ENCODE results near the gene ESAM. TPM values are rescaled to one million over a fixed set of nuclear protein-coding genes. Genes with fewer than 3 reads are reported as not detected.
A peak's percentile ranks its signal among the peaks of the same experiment; 100 is the strongest.

The ESAM gene
- total RNA-seq, 1 donor from 2014 or later: 0.26 TPM

GRCh38 chr11:124740277-124740882 is 21.7 kb downstream of the ESAM start:
- Histone ChIP-seq H2AFZ (replicated peaks) (peak overlapping the region; percentile 78), H3F3A (ENCODE audit: low read depth) (peaks cover 19% of the 10 kb centered on the region), H3K9me3 (ENCODE audit: low read depth) (no peaks in the 10 kb centered on the region), H3K79me2 (ENCODE audit: low read depth) (no peaks in the 10 kb centered on the region), H4K20me1 (ENCODE audit: low read depth) (peaks cover 36% of the 10 kb centered on the region), H3K27me3 (peaks cover 96% of the 10 kb centered on the region), H3K4me1 (peaks cover 27% of the 10 kb centered on the region), H3K9ac (no peak overlapping the region), H3K27ac (no peak overlapping the region), H3K4me2 (peak overlapping the region; percentile 91), H3K4me3 (peak overlapping the region; percentile 69), H3K36me3 (no peaks in the 10 kb centered on the region)
- no peak overlapping the region for H3K27ac Mint-ChIP-seq
- H3K4me1 Mint-ChIP-seq: peaks cover 42% of the 10 kb centered on the region
- no peak for TF ChIP-seq EZH2 (IDR thresholded peaks at IDR 0.05)
- TF ChIP-seq, protein P1, sequence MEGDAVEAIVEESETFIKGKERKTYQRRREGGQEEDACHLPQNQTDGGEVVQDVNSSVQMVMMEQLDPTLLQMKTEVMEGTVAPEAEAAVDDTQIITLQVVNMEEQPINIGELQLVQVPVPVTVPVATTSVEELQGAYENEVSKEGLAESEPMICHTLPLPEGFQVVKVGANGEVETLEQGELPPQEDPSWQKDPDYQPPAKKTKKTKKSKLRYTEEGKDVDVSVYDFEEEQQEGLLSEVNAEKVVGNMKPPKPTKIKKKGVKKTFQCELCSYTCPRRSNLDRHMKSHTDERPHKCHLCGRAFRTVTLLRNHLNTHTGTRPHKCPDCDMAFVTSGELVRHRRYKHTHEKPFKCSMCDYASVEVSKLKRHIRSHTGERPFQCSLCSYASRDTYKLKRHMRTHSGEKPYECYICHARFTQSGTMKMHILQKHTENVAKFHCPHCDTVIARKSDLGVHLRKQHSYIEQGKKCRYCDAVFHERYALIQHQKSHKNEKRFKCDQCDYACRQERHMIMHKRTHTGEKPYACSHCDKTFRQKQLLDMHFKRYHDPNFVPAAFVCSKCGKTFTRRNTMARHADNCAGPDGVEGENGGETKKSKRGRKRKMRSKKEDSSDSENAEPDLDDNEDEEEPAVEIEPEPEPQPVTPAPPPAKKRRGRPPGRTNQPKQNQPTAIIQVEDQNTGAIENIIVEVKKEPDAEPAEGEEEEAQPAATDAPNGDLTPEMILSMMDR (IDR thresholded peaks at IDR 0.05): peak; percentile 44
- H3K4me3 Mint-ChIP-seq: peak overlapping the region; percentile 89
- peaks cover 30% of the 10 kb centered on the region for H3K27me3 Mint-ChIP-seq (ENCODE audit: insufficient read depth, low read depth)
- peaks cover 15% of the 10 kb centered on the region for H3K36me3 Mint-ChIP-seq
- H3K9me3 Mint-ChIP-seq: peaks cover 11% of the 10 kb centered on the region
- peak; percentile 53 for DNase-seq (ENCODE audit: low spot score)

DNA sequence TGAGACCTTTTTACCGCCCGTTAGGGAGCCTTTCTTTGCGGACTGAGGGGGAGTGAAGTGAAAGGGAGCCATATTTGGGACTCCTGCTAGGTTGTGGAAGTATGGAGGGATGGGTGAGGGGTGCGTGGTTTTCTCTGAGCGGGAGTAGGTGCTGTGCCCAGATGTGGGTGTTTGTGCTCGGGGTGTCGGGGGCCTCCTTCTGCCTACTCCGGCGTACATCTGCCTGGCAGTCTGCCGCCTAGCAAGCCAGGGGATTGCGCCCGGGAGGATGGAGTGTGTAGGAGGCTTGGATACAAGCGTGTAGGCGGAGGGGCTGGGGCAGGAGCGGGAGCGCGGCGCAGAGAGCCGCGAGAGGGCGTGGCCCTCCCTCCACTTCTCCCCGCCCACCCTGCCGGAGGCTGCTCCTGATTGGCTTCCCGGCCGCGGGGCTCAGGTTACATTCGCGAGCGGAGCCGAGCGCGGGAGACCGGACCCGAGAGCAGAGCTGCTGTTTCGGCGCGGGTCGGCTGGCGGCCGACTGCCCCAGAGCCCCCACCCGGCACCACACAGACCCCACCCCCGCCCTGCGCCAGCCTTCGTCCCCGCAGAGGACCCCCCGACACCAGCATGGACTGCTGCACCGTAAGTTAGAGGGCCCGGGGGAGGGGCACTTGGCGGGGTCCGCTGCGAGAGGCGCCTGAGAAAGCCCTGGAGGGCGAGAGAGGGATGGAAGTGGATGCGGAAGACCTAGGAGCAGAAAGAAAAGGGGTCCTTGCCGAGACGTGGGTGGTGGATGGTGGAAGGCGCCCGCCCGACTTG is 22.4 kb downstream of the ESAM start, which contains the start of gene NRGN:
NRGN (plus strand) TSS at position 464 of the 798 bp plus-strand sequence; CDS start at position 607, 143 bp downstream.
- TF ChIP-seq, protein P1 (IDR thresholded peaks at IDR 0.05): no peak
- peak; percentile 28 for TF ChIP-seq EZH2 (IDR thresholded peaks at IDR 0.05)
- Histone ChIP-seq H3K4me2 (peak within 1 kb of the TSS; percentile 91), H3F3A (ENCODE audit: low read depth) (peaks cover 19% of the 10 kb centered on the region), H3K9me3 (ENCODE audit: low read depth) (no peaks in the 10 kb centered on the region), H3K4me1 (peaks cover 24% of the 10 kb centered on the region), H3K36me3 (no peaks in the 10 kb centered on the region), H3K9ac (no peak within 1 kb of the TSS), H3K79me2 (ENCODE audit: low read depth) (no peaks in the 10 kb centered on the region), H3K27ac (no peak within 1 kb of the TSS), H3K27me3 (peaks cover 96% of the 10 kb centered on the region), H2AFZ (replicated peaks) (peak within 1 kb of the TSS; percentile 82), H4K20me1 (ENCODE audit: low read depth) (peaks cover 30% of the 10 kb centered on the region), H3K4me3 (peak within 1 kb of the TSS; percentile 69)
- peak; percentile 98 for DNase-seq (ENCODE audit: low spot score)
- peaks cover 8% of the 10 kb centered on the region for H3K9me3 Mint-ChIP-seq
- H3K27ac Mint-ChIP-seq: peak within 1 kb of the TSS; percentile 29
- H3K4me1 Mint-ChIP-seq: peaks cover 40% of the 10 kb centered on the region
- H3K27me3 Mint-ChIP-seq (ENCODE audit: insufficient read depth, low read depth): peaks cover 23% of the 10 kb centered on the region
- peaks cover 10% of the 10 kb centered on the region for H3K36me3 Mint-ChIP-seq
- H3K4me3 Mint-ChIP-seq: peak within 1 kb of the TSS; percentile 89

DNA sequence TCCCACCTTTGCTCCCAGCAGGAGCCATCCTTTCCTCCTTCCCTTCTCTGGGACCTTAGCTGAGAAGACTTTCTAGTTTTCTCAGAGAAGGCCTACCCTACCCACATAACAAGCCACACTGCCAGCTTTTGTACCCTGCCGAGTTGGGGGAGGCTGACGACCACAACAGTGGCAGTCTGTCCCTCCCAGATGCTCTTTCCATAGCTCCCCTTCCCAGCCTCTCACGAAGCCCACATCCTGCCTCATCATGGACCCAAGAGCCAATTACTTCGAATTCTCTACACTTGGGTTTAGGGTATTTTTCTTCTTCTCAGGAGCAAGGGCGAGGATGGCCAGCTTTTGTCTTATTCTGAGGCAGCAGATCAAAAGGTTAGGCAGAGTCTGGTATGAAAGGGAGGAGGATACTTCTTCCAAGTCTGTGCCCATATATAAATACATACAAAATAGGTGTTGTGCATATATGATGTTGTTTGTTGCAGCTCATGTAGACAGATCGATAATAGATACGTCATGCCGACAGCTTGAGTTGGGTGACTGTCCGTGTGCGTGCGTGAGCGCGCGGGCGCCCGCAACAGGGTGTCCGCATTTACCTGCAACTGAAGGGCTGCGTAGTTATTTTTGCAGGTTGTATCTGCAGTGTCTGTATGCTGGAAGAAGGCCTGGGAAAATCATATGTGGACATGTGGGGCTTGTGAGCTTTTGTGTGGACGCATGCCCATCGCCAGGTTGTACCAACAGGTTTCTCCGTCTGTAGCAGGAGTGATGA is 23.2 kb downstream of the ESAM start:
- no peaks in the 10 kb centered on the region for H3K9me3 ChIP-seq (ENCODE audit: low read depth)
- peak overlapping the region; percentile 89 for H3K4me3 Mint-ChIP-seq
- peaks cover 95% of the 10 kb centered on the region for H3K27me3 ChIP-seq
- H3K4me1 ChIP-seq: peaks cover 24% of the 10 kb centered on the region
- H3K9me3 Mint-ChIP-seq: peaks cover 4% of the 10 kb centered on the region
- no peak for DNase-seq (ENCODE audit: low spot score)
- H3K27me3 Mint-ChIP-seq (ENCODE audit: insufficient read depth, low read depth): peaks cover 17% of the 10 kb centered on the region
- H3K9ac ChIP-seq: no peak overlapping the region
- no peaks in the 10 kb centered on the region for H3K36me3 ChIP-seq
- H3K79me2 ChIP-seq (ENCODE audit: low read depth): no peaks in the 10 kb centered on the region
- peak overlapping the region; percentile 82 for H2AFZ ChIP-seq (replicated peaks)
- H3K4me2 ChIP-seq: peak overlapping the region; percentile 76
- H3K36me3 Mint-ChIP-seq: peaks cover 4% of the 10 kb centered on the region
- peaks cover 27% of the 10 kb centered on the region for H4K20me1 ChIP-seq (ENCODE audit: low read depth)
- H3K4me3 ChIP-seq: peak overlapping the region; percentile 69
- H3F3A ChIP-seq (ENCODE audit: low read depth): peaks cover 19% of the 10 kb centered on the region
- TF ChIP-seq EZH2phosphoT487 (IDR thresholded peaks at IDR 0.05) (no peak), EZH2 (IDR thresholded peaks at IDR 0.05) (no peak)
- TF ChIP-seq, protein P1 (IDR thresholded peaks at IDR 0.05): no peak
- peaks cover 40% of the 10 kb centered on the region for H3K4me1 Mint-ChIP-seq
- H3K27ac Mint-ChIP-seq: peak overlapping the region; percentile 29
- no peak overlapping the region for H3K27ac ChIP-seq

Measured in neural progenitor cell (in vitro differentiated cells).